Activated CD4-positive, alpha-beta memory T cell treated with anti-CD3 and anti-CD28 coated beads for 36 hours (primary cell): ENCODE measurements around the gene TNK2. TPM values are rescaled to one million over a fixed set of nuclear protein-coding genes. Genes with fewer than 3 reads are reported as not detected.
"Not testable (repeated sequence)": the region's sequence is repeated elsewhere in the genome, so short reads cannot be mapped to it uniquely, and the experiment has no call there.

Source experiments
- CTCF ChIA-PET: fragments of 350-600 bp; sonication (Branson Sonifier 250); formaldehyde crosslinking; loops from one replicate; lab custom pipeline; 2021; ENCODE audit warnings: antibody characterized with exemption, inconsistent platforms; lab: Charles Lee
- POLR2A ChIA-PET: fragments of 350-600 bp; sonication (Branson Sonifier 250); formaldehyde crosslinking; loops from one replicate; lab custom pipeline; 2021; ENCODE audit warnings: antibody characterized with exemption; lab: Charles Lee
- DNase-seq: peaks from one replicate; pipeline ENCODE4 v3.0.0-alpha.2; 2020
- H3K27ac Mint-ChIP-seq: one replicate; pipeline ENCODE4 v1.8.0; 2021; ENCODE audit warnings: mixed read lengths
- H3K27me3 Mint-ChIP-seq: one replicate; pipeline ENCODE4 v1.8.0; 2021; ENCODE audit warnings: mixed read lengths
- H3K36me3 Mint-ChIP-seq: one replicate; pipeline ENCODE4 v1.8.0; 2021; ENCODE audit warnings: mixed read lengths
- H3K4me1 Mint-ChIP-seq: one replicate; pipeline ENCODE4 v1.8.0; 2021; ENCODE audit warnings: low read depth, mixed read lengths
- H3K4me3 Mint-ChIP-seq: one replicate; pipeline ENCODE4 v1.8.0; 2021; ENCODE audit warnings: mild to moderate bottlenecking, mixed read lengths
- H3K9me3 Mint-ChIP-seq: one replicate; pipeline ENCODE4 v1.8.0; 2021; ENCODE audit warnings: mixed read lengths
- intact Hi-C: fragments of 100-400 bp; cut with micrococcal nuclease; formaldehyde crosslinking; loops from one replicate; pipeline ENCODE4 v1.15.1; 2023
- total RNA-seq, 2 experiments: library from RNA; stranded (reverse); gene quantifications; one replicate each; pipeline ENCODE4 v1.2.3, GENCODE V29; 2021

TNK2 gene
- total RNA-seq, 2 experiments from 2014 or later = 59.9 to 67.1 TPM

DNA sequence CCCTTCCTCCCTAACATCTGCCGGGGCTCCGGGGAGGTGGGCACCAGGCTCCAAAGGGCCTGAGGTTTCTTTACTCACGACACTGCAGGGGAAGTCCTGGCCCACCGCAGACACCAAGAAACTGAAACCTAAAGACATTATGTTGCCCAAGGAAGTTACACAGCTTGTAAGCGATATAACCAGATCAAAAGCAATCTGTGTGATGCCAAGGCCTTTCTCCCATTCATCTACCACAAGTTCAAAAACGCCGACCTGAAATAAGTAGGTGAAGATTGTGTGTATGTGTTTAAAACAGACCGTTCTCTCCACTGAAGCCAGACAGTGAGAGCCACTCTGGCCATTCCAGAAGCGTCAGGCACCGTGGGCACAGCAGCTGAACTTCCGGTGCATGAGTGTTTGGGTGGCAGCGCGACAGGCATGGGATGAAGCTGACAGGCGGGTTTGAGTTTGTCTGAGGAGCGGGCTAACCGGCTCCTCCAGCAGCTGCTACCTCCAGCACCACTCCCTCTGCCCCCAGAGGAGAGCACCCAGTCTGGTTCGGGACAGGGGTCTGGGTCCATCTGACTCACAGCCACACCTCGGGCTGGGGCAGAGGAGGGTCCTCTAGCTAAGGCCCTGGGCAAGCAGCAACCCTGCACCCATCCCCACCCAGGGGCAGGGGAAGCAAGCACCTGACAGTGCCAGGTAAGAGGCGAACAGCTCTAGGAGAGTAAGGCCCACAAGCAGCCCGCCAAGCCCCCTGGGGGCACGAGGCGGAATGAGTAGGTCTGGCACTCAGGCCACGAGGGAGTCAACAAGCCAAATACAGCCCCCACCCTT is 1.3 kb downstream of the TNK2 start:
- Mint-ChIP-seq H3K4me3 (peak overlapping the region; percentile 92), H3K9me3 (no peaks in the 10 kb centered on the region), H3K27ac (peak overlapping the region; percentile 99), H3K4me1 (peaks cover 37% of the 10 kb centered on the region), H3K27me3 (no peaks in the 10 kb centered on the region), H3K36me3 (no peaks in the 10 kb centered on the region)
- intact Hi-C loops = loop anchor here (1.0 to 10.0 kb wide), 6 partner anchors 8 to 1220 kb away; partner anchors contain the start of genes FAM43A, NCBP2 and PPP1R2
- CTCF ChIA-PET = interaction anchor here (1.1 to 6.0 kb wide), 6 partner anchors 9 to 637 kb away, joined by 3 to 109 read pairs (median 11); partner anchors contain the start of gene XXYLT1
- POLR2A ChIA-PET = interaction anchor here (0.9 to 4.0 kb wide), 5 partner anchors 8 to 662 kb away, joined by 3 to 51 read pairs (median 4); partner anchors contain the start of genes FBXO45 and WDR53
- peak; percentile 85 for DNase-seq

DNA sequence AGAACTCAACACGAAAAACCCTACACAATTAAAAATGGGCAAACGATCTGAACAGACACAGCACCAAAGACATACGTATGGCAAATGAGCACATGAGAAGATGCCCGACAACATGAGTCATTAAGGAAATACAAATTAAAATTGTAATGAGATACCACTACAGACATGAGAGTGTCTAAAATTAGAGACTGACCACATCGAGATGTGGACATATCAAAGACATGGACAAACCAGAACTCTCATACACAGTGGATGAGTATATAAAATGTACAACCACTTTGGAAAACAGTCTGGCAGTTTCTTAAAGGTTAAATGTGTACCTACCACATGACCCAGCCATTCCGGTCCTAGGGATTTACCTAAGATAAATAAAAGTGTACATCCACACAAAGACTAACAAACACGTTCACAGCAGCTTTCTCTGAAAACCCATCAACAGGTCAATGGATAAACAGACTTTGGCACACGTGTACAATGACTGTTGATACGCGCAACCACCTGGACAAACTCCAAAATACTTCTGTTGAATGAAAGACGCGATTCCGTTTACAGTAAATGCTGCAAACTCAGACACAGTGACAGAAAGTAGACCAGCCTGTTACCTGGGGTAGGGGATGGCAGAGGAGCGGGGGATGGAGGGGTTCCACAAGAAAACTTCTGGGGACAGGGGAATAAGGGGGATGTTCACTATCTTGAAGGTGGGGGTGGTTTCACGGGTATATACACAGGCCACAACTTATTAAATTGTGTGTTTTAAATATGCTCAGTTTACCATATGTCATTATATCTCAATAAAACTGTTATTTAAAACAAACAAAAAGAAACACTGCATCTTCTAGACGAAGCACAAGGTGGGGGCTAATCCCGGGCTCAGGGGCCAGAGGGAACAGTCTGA is 2.1 kb downstream of the TNK2 start:
- Mint-ChIP-seq H3K27me3 (no peaks in the 10 kb centered on the region), H3K4me3 (peak overlapping the region; percentile 92), H3K9me3 (no peaks in the 10 kb centered on the region), H3K27ac (peak overlapping the region; percentile 99), H3K4me1 (peaks cover 45% of the 10 kb centered on the region), H3K36me3 (no peaks in the 10 kb centered on the region)
- CTCF ChIA-PET = interaction anchor here (1.1 to 6.0 kb wide), 6 partner anchors 9 to 55 kb away, joined by 3 to 109 read pairs (median 14); no protein-coding TSS in a partner anchor
- POLR2A ChIA-PET = interaction anchor here (1.2 to 4.0 kb wide), 2 partner anchors 10 to 663 kb away, joined by 3 to 51 read pairs; partner anchors contain the start of genes FBXO45 and WDR53
- intact Hi-C loops = loop anchor here (2.0 to 10.0 kb wide), 4 partner anchors 276 to 1219 kb away; partner anchors contain the start of genes FAM43A, NCBP2 and PPP1R2
- DNase-seq = peak; percentile 21

DNA sequence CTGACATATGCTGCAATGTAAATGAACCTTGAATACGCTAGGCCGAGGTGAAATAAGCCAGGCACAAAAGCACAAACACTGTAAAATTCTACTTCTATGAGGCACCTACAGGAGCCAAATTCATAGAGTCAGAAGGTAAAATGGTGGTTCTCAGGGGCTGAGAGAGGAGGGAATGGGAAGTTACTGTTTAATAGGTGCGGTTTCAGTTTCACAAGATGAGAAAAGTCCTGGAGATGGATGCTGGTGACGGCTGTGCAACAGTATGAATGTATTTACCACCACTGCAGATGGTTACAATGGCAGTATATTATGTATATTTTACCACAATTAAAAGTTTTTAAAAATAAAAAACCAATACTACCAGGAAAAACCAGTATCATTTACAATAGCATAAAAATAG is 4.0 kb downstream of the TNK2 start:
- H3K27me3 Mint-ChIP-seq = no peaks in the 10 kb centered on the region
- H3K27ac Mint-ChIP-seq = no peak overlapping the region
- H3K9me3 Mint-ChIP-seq = no peaks in the 10 kb centered on the region
- H3K36me3 Mint-ChIP-seq = no peaks in the 10 kb centered on the region
- POLR2A ChIA-PET = no interaction called here
- intact Hi-C loops = loop anchor here (10.0 kb wide), 1 partner anchor 1040 kb away; the partner anchor contains the start of gene NCBP2
- no peak for DNase-seq
- peaks cover 64% of the 10 kb centered on the region for H3K4me1 Mint-ChIP-seq
- H3K4me3 Mint-ChIP-seq = no peak overlapping the region
- CTCF ChIA-PET = interaction anchor here (3.2 to 6.0 kb wide), 2 partner anchors 11 kb away, joined by 16 to 109 read pairs; no protein-coding TSS in a partner anchor

DNA sequence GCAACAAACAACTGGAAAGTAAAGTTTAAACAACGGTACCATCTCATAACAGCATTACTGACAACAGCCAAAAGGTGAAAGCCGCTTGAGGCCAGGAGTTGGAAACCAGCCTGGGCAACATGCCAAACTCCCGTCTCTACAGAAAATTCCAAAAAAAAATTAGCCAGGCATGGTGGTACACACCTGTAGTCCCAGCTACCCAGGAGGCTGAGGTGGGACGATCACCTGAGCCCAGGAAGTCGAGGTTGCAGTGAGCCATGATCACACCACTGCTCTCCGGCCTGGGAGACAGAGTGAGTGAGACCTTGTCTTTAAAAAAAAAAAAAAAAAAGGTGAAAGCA is 4.4 kb downstream of the TNK2 start:
- Mint-ChIP-seq H3K4me3 (no peak overlapping the region), H3K27ac (no peak overlapping the region), H3K27me3 (no peaks in the 10 kb centered on the region), H3K36me3 (no peaks in the 10 kb centered on the region), H3K9me3 (no peaks in the 10 kb centered on the region), H3K4me1 (peaks cover 65% of the 10 kb centered on the region)
- CTCF ChIA-PET = interaction anchor here (3.2 kb wide), 1 partner anchor 11 kb away, joined by 16 read pairs; no protein-coding TSS in a partner anchor
- POLR2A ChIA-PET = no interaction called here
- intact Hi-C loops = loop anchor here (10.0 kb wide), 1 partner anchor 1041 kb away; the partner anchor contains the start of gene NCBP2
- DNase-seq = no peak

DNA sequence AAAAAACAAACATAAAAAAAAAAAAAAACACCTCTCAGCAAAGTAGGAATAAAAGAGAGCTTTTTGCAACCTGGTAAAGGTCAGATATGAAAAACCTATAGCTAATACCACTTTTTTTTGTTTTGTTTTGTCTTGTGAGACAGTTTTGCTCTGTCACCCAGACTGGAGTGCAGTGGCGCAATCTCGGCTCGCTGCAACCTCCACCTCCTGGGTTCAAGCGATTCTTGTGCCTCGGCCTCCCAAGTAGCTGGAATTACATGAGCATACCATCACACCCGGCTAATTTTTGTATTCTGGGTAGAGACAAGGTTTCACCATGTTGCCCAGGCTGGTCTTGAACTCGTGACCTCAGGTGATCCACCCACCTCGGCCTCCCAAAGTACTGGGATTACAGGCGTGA is 5.7 kb downstream of the TNK2 start:
- POLR2A ChIA-PET, H3K27ac Mint-ChIP-seq, H3K4me3 Mint-ChIP-seq, H3K27me3 Mint-ChIP-seq, DNase-seq, H3K9me3 Mint-ChIP-seq, H3K36me3 Mint-ChIP-seq: not testable (repeated sequence)
- intact Hi-C loops = loop anchor here (10.0 kb wide), 1 partner anchor 1042 kb away; the partner anchor contains the start of gene NCBP2
- CTCF ChIA-PET = interaction anchor here (0.9 to 1.2 kb wide), 2 partner anchors 12 to 256 kb away, joined by 3 to 6 read pairs; no protein-coding TSS in a partner anchor
- peaks cover 71% of the 10 kb centered on the region for H3K4me1 Mint-ChIP-seq

DNA sequence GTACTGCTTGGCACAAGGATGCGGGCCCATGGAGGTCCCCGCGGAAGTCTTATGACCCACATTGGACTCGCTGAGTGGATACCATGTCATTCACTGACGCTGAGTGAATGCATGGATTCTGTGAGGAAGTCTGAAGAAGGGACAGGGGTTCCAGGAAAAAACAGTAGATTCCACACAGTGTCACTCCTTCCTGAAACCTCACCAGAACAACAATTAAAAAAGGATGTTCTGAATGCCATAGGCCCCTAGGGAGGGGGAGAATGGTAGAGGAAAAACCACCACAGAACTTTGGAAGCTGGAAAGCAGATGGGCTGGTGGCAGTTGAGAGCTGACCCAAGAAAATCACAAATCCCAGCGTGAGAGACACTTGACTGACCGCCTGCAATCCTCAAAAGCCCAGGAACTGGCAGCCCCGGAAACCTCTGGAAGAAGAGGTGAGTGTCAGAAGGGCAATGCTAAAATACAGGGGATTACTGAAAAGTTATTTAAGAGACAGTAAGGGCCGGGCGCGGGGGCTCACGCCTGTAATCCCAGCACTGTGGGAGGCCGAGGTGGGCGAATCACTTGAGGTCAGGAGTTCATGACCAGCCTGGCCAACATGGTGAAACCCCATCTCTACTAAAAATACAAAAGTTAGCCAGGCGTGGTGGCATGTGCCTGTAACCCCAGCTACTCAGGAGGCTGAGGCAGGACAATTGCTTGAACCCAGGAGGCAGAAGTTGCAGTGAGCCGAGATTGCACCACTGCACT is 6.3 kb downstream of the TNK2 start:
- H3K27me3 Mint-ChIP-seq, POLR2A ChIA-PET, DNase-seq, H3K4me3 Mint-ChIP-seq, H3K9me3 Mint-ChIP-seq, H3K36me3 Mint-ChIP-seq, H3K27ac Mint-ChIP-seq: not testable (repeated sequence)
- CTCF ChIA-PET = interaction anchor here (0.9 to 1.2 kb wide), 2 partner anchors 13 to 257 kb away, joined by 3 to 6 read pairs; no protein-coding TSS in a partner anchor
- intact Hi-C loops = loop anchor here (10.0 kb wide), 1 partner anchor 1043 kb away; the partner anchor contains the start of gene NCBP2
- H3K4me1 Mint-ChIP-seq = peaks cover 75% of the 10 kb centered on the region

DNA sequence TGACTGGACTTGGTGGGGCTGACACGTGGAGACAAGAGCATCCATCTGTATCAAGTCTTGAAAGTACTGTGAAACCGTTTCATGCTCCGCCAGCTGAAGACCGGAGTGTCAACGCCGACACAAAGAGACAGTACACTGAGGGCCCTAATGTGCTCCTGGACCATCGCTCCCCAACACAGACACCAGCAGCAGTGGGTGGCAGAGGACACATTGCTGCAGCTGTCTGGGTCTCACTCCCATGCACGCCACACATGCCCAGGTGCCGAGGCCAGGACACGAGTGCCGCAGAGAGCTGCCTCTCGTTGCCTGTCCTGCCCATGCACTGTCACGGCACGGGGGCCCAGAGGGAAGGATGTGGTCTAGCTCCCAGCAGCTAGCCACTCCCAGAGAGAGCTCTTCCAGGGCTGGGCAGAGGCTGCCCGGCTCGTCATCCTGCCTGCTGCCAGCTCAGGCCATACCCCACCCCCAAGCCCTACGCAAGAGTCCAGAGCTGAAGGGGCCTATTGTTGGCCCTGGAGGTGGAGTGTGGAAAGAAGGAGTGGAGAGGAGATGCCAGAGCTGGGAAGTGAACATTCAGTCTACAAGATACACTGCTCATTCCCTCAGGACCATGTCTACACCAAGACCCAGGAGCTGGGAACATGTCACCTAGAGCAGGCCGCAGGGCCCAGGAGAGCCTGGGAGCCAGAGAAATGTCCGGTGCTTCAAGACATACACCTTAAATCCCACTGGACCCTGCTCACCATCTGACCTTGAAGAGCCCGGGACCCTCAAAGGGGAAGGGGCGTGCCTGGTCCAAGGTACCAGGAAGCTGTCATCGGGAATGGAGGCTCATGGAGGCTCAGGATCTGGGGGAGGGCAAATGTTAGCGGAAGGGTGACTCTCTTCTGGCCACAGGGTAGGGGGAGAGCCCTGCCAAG is 7.7 kb downstream of the TNK2 start:
- POLR2A ChIA-PET = no interaction called here
- intact Hi-C loops = loop anchor here (10.0 kb wide), 1 partner anchor 1044 kb away; the partner anchor contains the start of gene NCBP2

DNA sequence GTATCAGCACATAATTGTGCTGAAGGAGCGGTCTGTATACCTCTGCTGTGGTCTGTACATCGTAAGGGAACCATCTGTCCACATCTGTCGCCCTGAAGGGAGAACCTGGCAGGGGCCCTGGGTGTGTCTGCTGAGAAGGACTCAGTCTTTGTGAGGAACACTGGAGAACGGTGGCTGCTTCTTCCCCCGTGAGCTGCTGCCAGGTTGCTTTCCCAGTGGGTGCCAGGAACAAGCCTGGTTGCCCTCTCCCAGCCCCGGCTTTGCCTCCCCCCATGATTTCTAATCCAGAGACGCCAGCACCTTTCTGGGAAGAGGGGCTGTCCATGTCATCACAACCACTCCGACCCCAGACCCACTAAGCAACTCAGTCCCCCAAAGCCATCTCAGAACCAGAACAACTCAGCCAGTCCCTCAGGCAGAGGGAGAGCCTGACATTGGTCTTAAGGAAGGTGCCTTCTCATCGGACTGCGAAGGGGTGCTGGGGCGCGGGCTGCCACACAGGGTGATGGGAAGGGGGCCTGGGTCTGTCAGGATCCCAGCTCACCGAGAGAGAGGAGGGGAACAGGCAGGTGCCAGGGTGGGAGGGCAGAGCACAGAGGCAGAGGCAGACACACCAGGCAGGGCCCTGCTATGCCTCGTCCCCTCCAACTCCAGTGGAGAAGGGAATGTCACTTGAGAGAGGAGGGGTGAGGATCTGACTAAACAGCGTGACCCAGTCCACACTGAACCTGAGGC is 8.5 kb downstream of the TNK2 start:
- Mint-ChIP-seq H3K36me3 (no peaks in the 10 kb centered on the region), H3K9me3 (no peaks in the 10 kb centered on the region), H3K4me1 (peaks cover 67% of the 10 kb centered on the region), H3K27me3 (no peaks in the 10 kb centered on the region), H3K27ac (peak overlapping the region; percentile 49), H3K4me3 (no peak overlapping the region)
- CTCF ChIA-PET = interaction anchor here (1.0 to 1.8 kb wide), 2 partner anchors 11 to 16 kb away, joined by 3 to 9 read pairs; no protein-coding TSS in a partner anchor
- intact Hi-C loops = loop anchor here (5.0 to 10.0 kb wide), 2 partner anchors 353 to 1045 kb away; partner anchors contain the start of gene NCBP2
- POLR2A ChIA-PET = no interaction called here
- DNase-seq = no peak

More for the DNA sequence above, 7.7 kb downstream of the TNK2 start:
- no peaks in the 10 kb centered on the region for H3K27me3 Mint-ChIP-seq
- CTCF ChIA-PET = interaction anchor here (1.0 to 1.8 kb wide), 3 partner anchors 12 to 41 kb away, joined by 3 to 9 read pairs (median 3); no protein-coding TSS in a partner anchor
- H3K4me1 Mint-ChIP-seq = peaks cover 74% of the 10 kb centered on the region
- peak overlapping the region; percentile 12 for H3K4me3 Mint-ChIP-seq
- peak overlapping the region; percentile 50 for H3K27ac Mint-ChIP-seq
- H3K36me3 Mint-ChIP-seq = no peaks in the 10 kb centered on the region
- peak; percentile 74 for DNase-seq
- H3K9me3 Mint-ChIP-seq = no peaks in the 10 kb centered on the region

DNA sequence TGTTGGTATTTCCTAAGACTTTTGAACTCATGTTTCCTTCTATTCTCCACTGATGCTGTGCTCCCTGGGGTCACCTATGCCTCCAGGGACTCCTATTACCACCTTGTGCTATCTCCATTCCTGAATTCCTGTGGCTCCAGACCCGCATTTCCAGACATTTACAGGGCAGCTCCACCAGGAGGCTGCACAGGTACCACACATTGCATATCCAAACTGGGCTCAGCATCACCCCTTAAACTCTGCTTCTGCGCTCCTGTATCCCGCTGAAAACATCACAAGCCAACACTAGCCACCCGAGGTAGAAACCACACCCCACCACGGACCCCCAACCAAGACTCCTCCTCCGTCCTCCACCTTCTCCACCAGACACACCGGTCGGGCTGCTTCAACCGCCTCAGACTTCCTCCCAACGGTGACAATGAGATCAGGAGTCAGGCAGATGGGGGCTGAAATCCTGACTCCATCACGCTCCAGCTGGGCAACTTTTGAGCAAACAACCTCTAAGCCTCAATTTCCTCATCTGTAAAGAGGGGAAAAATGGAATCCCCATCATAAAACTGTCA is 10.4 kb downstream of the TNK2 start:
- CTCF ChIA-PET = interaction anchor here (1.1 to 5.0 kb wide), 3 partner anchors 17 to 627 kb away, joined by 4 to 91 read pairs (median 81); partner anchors contain the start of gene XXYLT1
- H3K36me3 Mint-ChIP-seq = peaks cover 2% of the 10 kb centered on the region
- POLR2A ChIA-PET = interaction anchor here (1.2 to 4.3 kb wide), 2 partner anchors 10 kb away, joined by 4 to 51 read pairs; partner anchors contain the start of gene TNK2
- no peak overlapping the region for H3K27ac Mint-ChIP-seq
- no peak for DNase-seq
- H3K4me1 Mint-ChIP-seq = peaks cover 59% of the 10 kb centered on the region
- intact Hi-C loops = loop anchor here (5.0 kb wide), 1 partner anchor 351 kb away; no protein-coding TSS in a partner anchor
- no peaks in the 10 kb centered on the region for H3K27me3 Mint-ChIP-seq
- no peaks in the 10 kb centered on the region for H3K9me3 Mint-ChIP-seq
- H3K4me3 Mint-ChIP-seq = no peak overlapping the region
